GM11168 (cell line): Measurements from ENCODE around the gene INKA1.

Experiments used
- in situ Hi-C: fragments of 300-500 bp; cut with MboI; formaldehyde crosslinking; loops from one replicate; pipeline ENCODE4 v1.12.0; 2022; ENCODE audit warnings: low sequenced_read_pairs; ENCODE audit not compliant: unreplicated experiment

The INKA1 gene

DNA sequence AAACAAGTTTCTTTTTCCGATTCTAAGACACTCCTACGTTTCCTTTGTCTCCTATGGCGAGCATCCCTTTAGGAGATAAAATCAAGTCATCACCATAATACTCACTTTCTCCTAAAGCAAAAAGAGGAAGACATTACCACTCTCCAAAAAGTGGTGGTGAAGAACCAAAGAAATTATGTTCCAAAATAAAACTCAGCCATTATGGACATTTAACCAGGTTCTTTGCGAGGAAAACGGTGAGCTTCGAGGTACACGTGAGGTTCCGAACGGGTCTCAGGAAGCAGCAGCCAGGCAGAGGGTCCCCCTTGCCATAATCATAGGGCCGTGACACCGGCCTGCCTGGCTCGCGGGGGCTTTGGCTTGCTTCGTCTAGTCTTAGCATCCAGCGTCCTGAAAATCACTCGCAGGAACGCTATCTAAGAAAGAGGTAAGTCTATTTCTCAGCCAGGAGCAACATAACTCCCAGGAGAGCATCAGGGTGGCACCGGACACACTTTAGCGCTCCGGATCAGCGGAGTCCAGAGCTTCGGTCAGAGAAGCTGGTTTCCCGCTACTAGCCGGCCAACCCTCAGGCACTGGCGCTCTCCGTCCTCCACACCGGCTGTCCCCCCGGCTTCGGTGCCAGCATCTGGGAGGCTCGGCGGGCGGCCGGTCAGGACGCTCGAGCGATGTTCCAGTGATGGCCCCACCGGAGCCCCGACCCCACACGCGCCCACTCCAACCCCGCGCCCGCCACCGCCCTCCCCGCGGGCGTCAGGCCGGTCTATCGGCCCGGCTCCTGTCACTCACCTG, 17.3 kb upstream of the INKA1 start:
- in situ Hi-C loops, result no loop called here

GRCh38 chr3:49786357-49787181, 16.5 kb upstream of the INKA1 start, which contains the start of gene IP6K1:
TSS of gene IP6K1 (minus strand) at chr3:49786542. CDS start at chr3:49748040, 38,502 bp downstream.
- in situ Hi-C loops, result no loop called here

GRCh38 chr3:49787182-49787464, 15.9 kb upstream of the INKA1 start:
- in situ Hi-C loops, result no loop called here

- in situ Hi-C loops, result no loop called here
Observed at GRCh38 chr3:49787536-49787935, 15.5 kb upstream of the INKA1 start.

- in situ Hi-C loops, result no loop called here
Observed at GRCh38 chr3:49788056-49788455, 15.0 kb upstream of the INKA1 start.

- in situ Hi-C loops, result no loop called here
Observed at GRCh38 chr3:49790626-49791411, 12.2 kb upstream of the INKA1 start.

GRCh38 chr3:49791571-49791970, 11.5 kb upstream of the INKA1 start:
- in situ Hi-C loops, result no loop called here

- in situ Hi-C loops, result no loop called here
Observed at GRCh38 chr3:49792371-49793150, 10.5 kb upstream of the INKA1 start.

- in situ Hi-C loops, result no loop called here
Observed at GRCh38 chr3:49793486-49794085, 9.5 kb upstream of the INKA1 start.

DNA sequence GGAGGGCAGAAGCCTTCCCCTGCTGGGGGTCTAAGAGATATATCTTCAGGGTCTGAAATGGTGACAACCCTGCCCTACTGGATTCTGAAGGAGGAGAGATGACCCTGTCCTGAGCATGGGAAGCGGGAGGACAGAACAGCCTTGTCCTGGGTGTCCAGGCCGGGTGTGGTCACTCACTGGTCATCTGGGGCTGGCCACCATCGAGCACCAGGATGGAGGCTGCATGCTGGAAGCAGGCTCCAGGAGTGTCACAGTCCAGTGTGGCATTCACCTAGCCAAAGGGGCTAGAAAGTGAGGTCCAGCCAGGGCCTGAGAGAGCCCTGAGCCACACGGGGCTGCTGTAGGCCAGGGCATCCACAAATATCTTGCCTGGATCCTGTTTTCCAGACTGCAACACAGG, 8.6 kb upstream of the INKA1 start:
- in situ Hi-C loops, result no loop called here

- in situ Hi-C loops, result no loop called here
Observed at GRCh38 chr3:49794926-49795905, 7.8 kb upstream of the INKA1 start.

DNA sequence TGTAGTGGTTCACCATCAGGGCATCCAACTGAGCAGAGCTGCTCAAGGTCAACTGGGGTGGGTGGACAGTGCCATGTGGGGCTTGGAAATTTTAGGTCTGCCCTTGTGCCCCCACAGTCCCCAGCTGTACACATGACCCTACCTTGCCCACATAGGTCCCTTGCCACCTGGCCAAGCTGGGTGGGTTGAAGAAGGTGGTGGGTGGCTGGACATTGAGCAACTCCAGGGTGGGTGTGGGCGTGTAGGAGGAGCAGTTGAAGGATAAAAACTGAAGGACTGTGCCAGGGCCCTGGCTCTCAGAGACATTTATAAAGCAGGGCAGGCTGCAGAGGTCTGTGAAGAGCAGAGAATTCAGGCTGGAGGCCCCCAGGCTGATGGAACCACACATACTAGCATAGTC, 4.0 kb upstream of the INKA1 start:
- in situ Hi-C loops, result no loop called here

DNA sequence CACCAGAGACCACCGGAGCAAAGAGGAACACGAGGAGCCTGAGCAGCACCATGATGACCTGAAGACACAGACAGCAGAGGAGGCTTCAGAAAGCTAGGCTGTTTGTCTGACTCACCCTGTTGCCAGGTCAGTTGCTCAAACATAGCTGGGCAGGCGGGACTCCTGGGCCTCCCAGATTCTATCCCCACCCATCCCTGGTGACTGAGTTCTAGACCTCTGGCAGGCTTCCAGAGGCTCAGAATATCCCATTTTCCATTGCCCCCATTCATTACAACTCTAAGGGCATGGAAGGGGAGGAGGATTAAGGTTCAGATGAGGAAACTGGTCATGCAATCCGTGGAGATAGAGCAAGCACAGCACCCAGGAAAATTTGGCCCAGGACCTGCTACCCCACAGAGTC, 3.3 kb upstream of the INKA1 start, which contains the start of gene CDHR4:
Gene CDHR4, minus strand, starts transcription at position 113 of the 400 bp plus-strand sequence. Its CDS starts 61 bp downstream, at position 52.
- in situ Hi-C loops, result no loop called here

- in situ Hi-C loops, result no loop called here
Observed at GRCh38 chr3:49801160-49801559, 1.9 kb upstream of the INKA1 start.

DNA sequence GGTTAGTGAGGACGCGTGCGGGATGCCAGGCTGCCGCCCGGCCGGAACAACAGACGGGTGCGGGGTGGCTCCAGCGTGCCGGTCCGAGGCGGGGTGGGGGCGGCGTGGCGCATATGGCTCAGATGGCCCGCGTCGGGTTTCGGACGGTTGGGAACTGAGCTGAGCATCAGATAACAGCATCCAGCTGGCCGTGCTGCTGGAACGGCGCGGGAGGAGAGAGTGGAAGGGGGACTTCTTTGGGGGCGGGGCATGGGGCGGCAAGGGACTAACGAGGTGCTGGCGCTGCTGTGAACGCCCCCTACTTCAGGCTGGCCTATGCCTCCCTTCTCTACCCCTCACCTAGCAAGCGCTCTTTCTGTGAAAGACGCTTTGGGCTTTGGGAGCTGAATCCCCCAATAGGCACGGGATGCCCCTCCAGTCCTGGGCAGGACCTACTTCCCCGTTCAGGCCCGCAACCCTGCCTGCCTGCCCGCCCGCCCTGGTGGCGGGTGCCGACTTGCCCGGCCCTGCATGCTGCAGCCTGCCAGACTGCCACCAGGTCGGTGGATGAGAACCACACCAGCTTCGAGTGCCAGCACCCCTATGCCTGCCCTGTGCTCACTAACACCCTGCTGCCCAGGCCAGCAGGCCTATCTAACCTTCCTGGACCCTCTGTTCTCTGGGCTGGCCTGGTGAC, 542 bp downstream of the INKA1 start:
- in situ Hi-C loops, result no loop called here

GRCh38 chr3:49804141-49805041, 1.3 kb downstream of the INKA1 start:
- in situ Hi-C loops, result no loop called here

DNA sequence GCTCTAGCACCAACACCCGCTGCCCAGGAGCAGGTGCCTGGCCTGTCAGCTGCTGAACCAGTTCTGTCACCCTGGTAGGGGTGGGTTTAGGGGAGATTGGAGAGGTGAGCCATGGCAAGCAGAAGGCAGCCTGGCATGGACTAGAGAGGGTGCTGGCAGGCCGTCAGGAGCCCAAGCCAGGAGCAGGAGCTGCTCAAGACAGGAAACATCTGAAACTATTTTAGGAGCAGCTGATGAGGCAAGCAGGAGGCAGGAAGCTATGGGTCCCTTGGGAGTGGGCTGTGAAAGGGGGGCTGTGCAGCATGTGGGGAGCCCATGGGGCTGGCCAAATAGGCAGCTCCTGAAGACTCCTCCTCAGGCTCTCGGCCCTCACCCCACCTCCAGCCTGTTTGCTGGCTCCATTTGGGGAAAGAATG, 2.3 kb downstream of the INKA1 start:
- in situ Hi-C loops, result no loop called here
